H9 (cell line): Measurements from ENCODE around the gene PLA2G4D. TPM values are rescaled to one million over a fixed set of nuclear protein-coding genes. Genes with fewer than 3 reads are reported as not detected.

ENCODE experiments used
- DNase-seq: peaks from one replicate; pipeline ENCODE4 v3.0.0-alpha.2; 2017
- H2AFZ ChIP-seq: one replicate; pipeline ENCODE4 v1.6.1; 2013; ENCODE audit warnings: mild to moderate bottlenecking, low read length, control low read depth, moderate library complexity
- H2AK5ac ChIP-seq: 2 replicates; pipeline ENCODE4 v1.6.1; 2013; ENCODE audit warnings: low read length, control low read depth, mixed read lengths; ENCODE audit not compliant: insufficient read length
- H2BK120ac ChIP-seq: one replicate; pipeline ENCODE4 v1.6.1; 2013; ENCODE audit warnings: low read depth, mild to moderate bottlenecking, low read length, control low read depth, inconsistent platforms; ENCODE audit not compliant: poor library complexity, severe bottlenecking
- H2BK12ac ChIP-seq: 2 replicates; pipeline ENCODE4 v1.6.1; 2013; ENCODE audit warnings: low read length, control low read depth, mixed read lengths, low read depth; ENCODE audit not compliant: insufficient read length
- H2BK15ac ChIP-seq: 2 replicates; pipeline ENCODE4 v1.6.1; 2013; ENCODE audit warnings: low read depth, low read length, control low read depth
- H2BK20ac ChIP-seq: one replicate; pipeline ENCODE4 v1.6.1; 2013; ENCODE audit warnings: low read depth, mild to moderate bottlenecking, low read length, control low read depth, inconsistent platforms; ENCODE audit not compliant: poor library complexity, severe bottlenecking
- H2BK5ac ChIP-seq: 2 replicates; pipeline ENCODE4 v1.6.1; 2013; ENCODE audit warnings: low read length, control low read depth, mixed read lengths; ENCODE audit not compliant: insufficient read length
- H3K14ac ChIP-seq: 2 replicates; pipeline ENCODE4 v1.6.1; 2013; ENCODE audit warnings: low read length, control low read depth; ENCODE audit not compliant: insufficient read depth
- H3K18ac ChIP-seq: 2 replicates; pipeline ENCODE4 v1.6.1; 2013; ENCODE audit warnings: low read depth, mild to moderate bottlenecking, mixed read lengths, low read length, control low read depth; ENCODE audit not compliant: insufficient read length
- H3K23ac ChIP-seq: 2 replicates; pipeline ENCODE4 v1.6.1; 2013; ENCODE audit warnings: low read length, control low read depth, mixed read lengths, low read depth; ENCODE audit not compliant: insufficient read length
- H3K23me2 ChIP-seq: 2 replicates; pipeline ENCODE4 v1.6.1; 2013; ENCODE audit warnings: low read depth, mild to moderate bottlenecking, mixed read lengths, low read length, control low read depth; ENCODE audit not compliant: insufficient read length, poor library complexity, severe bottlenecking
- H3K27ac ChIP-seq: 2 replicates; pipeline ENCODE4 v1.5.1; 2013; ENCODE audit warnings: low read length, control low read depth, mixed read lengths, low read depth; ENCODE audit not compliant: insufficient read length
- H3K27me3 ChIP-seq: 2 replicates; pipeline ENCODE4 v1.6.1; 2013; ENCODE audit warnings: low read length, control low read depth, inconsistent platforms; ENCODE audit not compliant: insufficient read depth
- H3K4ac ChIP-seq: 2 replicates; pipeline ENCODE4 v1.6.1; 2013; ENCODE audit warnings: low read depth, mild to moderate bottlenecking, control low read depth, inconsistent platforms, low read length, moderate library complexity
- H3K4me1 ChIP-seq: 2 replicates; pipeline ENCODE4 v1.6.1; 2013; ENCODE audit warnings: low read length, control low read depth, inconsistent platforms; ENCODE audit not compliant: insufficient read depth
- H3K4me2 ChIP-seq: 2 replicates; pipeline ENCODE4 v1.6.1; 2013; ENCODE audit warnings: low read length, control low read depth, mixed read lengths; ENCODE audit not compliant: insufficient read length, insufficient read depth
- H3K56ac ChIP-seq: 2 replicates; pipeline ENCODE4 v1.6.1; 2013; ENCODE audit warnings: low read depth, mild to moderate bottlenecking, mixed read lengths, low read length, control low read depth; ENCODE audit not compliant: insufficient read length
- H3K79me1 ChIP-seq: 2 replicates; pipeline ENCODE4 v1.6.1; 2013; ENCODE audit warnings: low read depth, mild to moderate bottlenecking, moderate library complexity, low read length, control low read depth, inconsistent platforms; ENCODE audit not compliant: insufficient read depth, poor library complexity, severe bottlenecking
- H3K79me2 ChIP-seq: 2 replicates; pipeline ENCODE4 v1.6.1; 2013; ENCODE audit warnings: low read length, control low read depth, inconsistent platforms; ENCODE audit not compliant: insufficient read depth
- H3K9ac ChIP-seq: 2 replicates; pipeline ENCODE4 v1.6.1; 2013; ENCODE audit warnings: low read length, control low read depth, mixed read lengths; ENCODE audit not compliant: insufficient read length; ENCODE audit errors: extremely low read depth
- H3K9me3 ChIP-seq: one replicate; pipeline ENCODE4 v1.6.1; 2013; ENCODE audit warnings: low read depth, low read length, inconsistent platforms; ENCODE audit not compliant: control insufficient read depth
- H3T11ph ChIP-seq: one replicate; pipeline ENCODE4 v1.6.1; 2013; ENCODE audit warnings: mild to moderate bottlenecking, low read length, control low read depth, inconsistent platforms
- H4K20me1 ChIP-seq: one replicate; pipeline ENCODE4 v1.6.1; 2013; ENCODE audit not compliant: control insufficient read depth, insufficient read length, insufficient read depth
- H4K5ac ChIP-seq: 2 replicates; pipeline ENCODE4 v1.6.1; 2013; ENCODE audit warnings: low read depth, mild to moderate bottlenecking, mixed read lengths, low read length, control low read depth; ENCODE audit not compliant: insufficient read length
- H4K8ac ChIP-seq: replicated peaks from 2 replicates; pipeline ENCODE4 v1.6.1; 2013; ENCODE audit warnings: low read length, control low read depth, mixed read lengths, low read depth; ENCODE audit not compliant: insufficient read length
- H4K91ac ChIP-seq: 2 replicates; pipeline ENCODE4 v1.6.1; 2013; ENCODE audit warnings: low read depth, mild to moderate bottlenecking, moderate library complexity, mixed read lengths, low read length, control low read depth; ENCODE audit not compliant: insufficient read length
- H3K27ac Mint-ChIP-seq, 3 experiments: 2 replicates in 2 of 3; 3 replicates in 1 of 3; pipeline ENCODE4 v1.8.0; 2020 to 2021; ENCODE audit warnings: mixed read lengths in 3 of 3, mild to moderate bottlenecking in 1 of 3, moderate library complexity in 1 of 3
- H3K27me3 Mint-ChIP-seq: 2 replicates; pipeline ENCODE4 v1.8.0; 2021; ENCODE audit warnings: low read depth, mild to moderate bottlenecking, moderate library complexity, mixed read lengths
- H3K36me3 Mint-ChIP-seq, 3 experiments: 2 replicates in 2 of 3; 3 replicates in 1 of 3; pipeline ENCODE4 v1.8.0; 2020 to 2021; ENCODE audit warnings: low read depth in 3 of 3, mixed read lengths in 3 of 3; ENCODE audit not compliant: insufficient read depth in 1 of 3
- H3K4me1 Mint-ChIP-seq, 2 experiments: 2 replicates each; pipeline ENCODE4 v1.8.0; 2020; ENCODE audit warnings: mixed read lengths in 2 of 2
- H3K4me3 Mint-ChIP-seq, 2 experiments: 2 replicates in 1 of 2; 3 replicates in 1 of 2; pipeline ENCODE4 v1.8.0; 2020 to 2021; ENCODE audit warnings: mild to moderate bottlenecking in 2 of 2, mixed read lengths in 2 of 2, moderate library complexity in 1 of 2
- H3K9me3 Mint-ChIP-seq, 2 experiments: 2 replicates in 1 of 2; 3 replicates in 1 of 2; pipeline ENCODE4 v1.8.0; 2020; ENCODE audit warnings: mild to moderate bottlenecking in 2 of 2, mixed read lengths in 2 of 2, moderate library complexity in 1 of 2
- CTCF ChIP-seq: fragments of 200-600 bp; sonication (generic); conservative IDR thresholded peaks from 3 replicates; pipeline ENCODE4 v1.8.0; 2021; ENCODE audit warnings: antibody characterized with exemption, mild to moderate bottlenecking
- WGBS: extraction: QIAGEN DNeasy Blood & Tissue Kit; methylation state at CpG from one replicate; pipeline ENCODE4 v1.1.7; 2013; ENCODE audit warnings: missing lambda C conversion rate, low lambda C conversion rate, mixed read lengths; ENCODE audit not compliant: insufficient read length; ENCODE audit errors: extremely low coverage; 5-methylcytosine and 5-hydroxymethylcytosine counted together
- total RNA-seq: library from RNA; stranded (reverse); gene quantifications from 2 replicates; pipeline ENCODE4 v1.2.1, GENCODE V29; 2021

The PLA2G4D gene
- total RNA-seq, 1 experiment from 2014 or later: 0.33 TPM

- no peak overlapping the region for H4K91ac ChIP-seq
- no peak overlapping the region for H3K18ac ChIP-seq
- no peak overlapping the region for H4K5ac ChIP-seq
- no peaks in the 10 kb centered on the region for H4K20me1 ChIP-seq
- Mint-ChIP-seq H3K27me3 (no peaks in the 10 kb centered on the region), H3K4me1 (peaks cover 7 to 14% of the 10 kb centered on the region in 2 experiments), H3K9me3 (peaks cover 7 to 10% of the 10 kb centered on the region in 2 experiments), H3K4me3 (no peak overlapping the region), H3K36me3 (no peaks in the 10 kb centered on the region), H3K27ac (no peak overlapping the region)
- H2BK120ac ChIP-seq: no peak overlapping the region
- H3K23me2 ChIP-seq: no peaks in the 10 kb centered on the region
- no peak overlapping the region for H2BK20ac ChIP-seq
- no peaks in the 10 kb centered on the region for H3K9me3 ChIP-seq
- DNase-seq: no peak
- no peak overlapping the region for H3T11ph ChIP-seq
- H3K79me1 ChIP-seq: no peaks in the 10 kb centered on the region
- H2BK5ac ChIP-seq: no peak overlapping the region
- no peak overlapping the region for H2BK12ac ChIP-seq
- H3K9ac ChIP-seq: no peak overlapping the region
- H2BK15ac ChIP-seq: no peak overlapping the region
- H2AFZ ChIP-seq: no peak overlapping the region
- H2AK5ac ChIP-seq: no peak overlapping the region
- H4K8ac ChIP-seq: no peak overlapping the region
- no peak overlapping the region for H3K27ac ChIP-seq
- H3K79me2 ChIP-seq: no peaks in the 10 kb centered on the region
- no peak overlapping the region for H3K4ac ChIP-seq
- no peaks in the 10 kb centered on the region for H3K27me3 ChIP-seq
- H3K4me1 ChIP-seq: no peaks in the 10 kb centered on the region
- H3K56ac ChIP-seq: no peak overlapping the region
- no peak overlapping the region for H3K23ac ChIP-seq
- H3K4me2 ChIP-seq: no peak overlapping the region
- H3K14ac ChIP-seq: no peak overlapping the region
- TF ChIP-seq CTCF: no peak
- WGBS: no CpG with 5 or more reads among the region's 6 CpGs
Observed at GRCh38 chr15:42134617-42135245, 40.4 kb upstream of the PLA2G4D start.
